Measurements from ENCODE around the gene CCL27.
A peak's percentile ranks its signal among the peaks of the same experiment; 100 is the strongest.

Gene CCL27

GRCh38 chr9:34628656-34629490 is 33.6 kb downstream of the CCL27 start, which contains the start of gene ARID3C:
Gene ARID3C, minus strand, starts transcription at chr9:34629066. Its CDS starts 1,052 bp downstream, at chr9:34628014.
- peak; percentile 49 for DNase-seq (ENCODE audit: low spot score)
- H3K27ac ChIP-seq, result no peak within 1 kb of the TSS
- POLR2A ChIA-PET (ENCODE audit: low non-redundant PET), result no interaction called here
- CTCF ChIA-PET, result no interaction called here
- TF ChIP-seq CTCF (conservative IDR thresholded peaks at IDR 0.05; ENCODE audit: low read depth), result no peak; the same call in 1 of the 2 replicates

GRCh38 chr9:34627716-34628655 is 34.5 kb downstream of the CCL27 start:
- ChIA-PET CTCF (no interaction called here), POLR2A (ENCODE audit: low non-redundant PET) (interaction anchor here (0.6 kb wide), 1 partner anchor 17 kb away, joined by 4 read pairs; no protein-coding TSS in a partner anchor)
- DNase-seq (ENCODE audit: low spot score), result no peak
- no peak overlapping the region for H3K27ac ChIP-seq
- no peak for TF ChIP-seq CTCF (conservative IDR thresholded peaks at IDR 0.05; ENCODE audit: low read depth)

GRCh38 chr9:34625186-34625486 is 37.3 kb downstream of the CCL27 start:
- no peak for DNase-seq (ENCODE audit: low spot score)
- no peak overlapping the region for H3K27ac ChIP-seq
- CTCF ChIA-PET, result interaction anchor here (0.6 to 1.9 kb wide), 2 partner anchors 9 to 352 kb away, joined by 3 to 10 read pairs; no protein-coding TSS in a partner anchor
- TF ChIP-seq CTCF (conservative IDR thresholded peaks at IDR 0.05; ENCODE audit: low read depth), result no peak
- POLR2A ChIA-PET (ENCODE audit: low non-redundant PET), result no interaction called here

GRCh38 chr9:34624475-34625185 is 37.8 kb downstream of the CCL27 start:
- H3K27ac ChIP-seq, result no peak overlapping the region
- CTCF ChIA-PET, result interaction anchor here (0.6 to 1.9 kb wide), 2 partner anchors 9 to 356 kb away, joined by 4 to 10 read pairs; no protein-coding TSS in a partner anchor
- no peak for TF ChIP-seq CTCF (conservative IDR thresholded peaks at IDR 0.05; ENCODE audit: low read depth)
- POLR2A ChIA-PET (ENCODE audit: low non-redundant PET), result no interaction called here
- DNase-seq (ENCODE audit: low spot score), result no peak

GRCh38 chr9:34623374-34624235 is 38.9 kb downstream of the CCL27 start:
- DNase-seq (ENCODE audit: low spot score), result no peak
- no peak for TF ChIP-seq CTCF (conservative IDR thresholded peaks at IDR 0.05; ENCODE audit: low read depth)
- CTCF ChIA-PET, result no interaction called here
- H3K27ac ChIP-seq, result no peak overlapping the region
- POLR2A ChIA-PET (ENCODE audit: low non-redundant PET), result no interaction called here
